GM19238 (cell line): ENCODE measurements around the gene ZHX3.

Experiments
- DNase-seq: peaks from one replicate; pipeline ENCODE4 v3.0.0; 2011; ENCODE audit warnings: low spot score; ENCODE audit not compliant: insufficient read length

The ZHX3 gene

DNA sequence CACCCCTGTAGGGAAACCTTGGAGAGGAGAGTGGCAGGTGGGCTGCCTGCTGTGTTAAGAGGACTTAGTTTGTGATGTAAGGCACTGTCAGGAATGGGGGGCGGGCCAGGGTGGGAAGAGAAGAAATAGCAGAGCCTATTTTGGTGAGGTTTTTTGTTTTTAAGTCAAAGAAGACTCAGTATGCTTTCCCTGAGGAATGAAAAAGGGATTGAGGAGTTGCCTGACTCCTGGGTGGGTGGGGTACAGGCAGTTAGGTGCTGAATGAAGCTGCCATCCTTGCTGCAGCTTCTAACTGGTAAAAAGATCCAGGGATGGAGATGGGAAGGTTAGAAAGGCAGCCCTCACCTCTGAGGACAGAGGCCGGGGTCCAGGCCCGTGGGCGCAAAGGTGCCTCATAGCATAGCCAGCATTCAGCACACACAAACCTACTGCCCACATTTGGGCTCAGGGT is 142.3 kb downstream of the ZHX3 start:
- DNase-seq = no peak

DNA sequence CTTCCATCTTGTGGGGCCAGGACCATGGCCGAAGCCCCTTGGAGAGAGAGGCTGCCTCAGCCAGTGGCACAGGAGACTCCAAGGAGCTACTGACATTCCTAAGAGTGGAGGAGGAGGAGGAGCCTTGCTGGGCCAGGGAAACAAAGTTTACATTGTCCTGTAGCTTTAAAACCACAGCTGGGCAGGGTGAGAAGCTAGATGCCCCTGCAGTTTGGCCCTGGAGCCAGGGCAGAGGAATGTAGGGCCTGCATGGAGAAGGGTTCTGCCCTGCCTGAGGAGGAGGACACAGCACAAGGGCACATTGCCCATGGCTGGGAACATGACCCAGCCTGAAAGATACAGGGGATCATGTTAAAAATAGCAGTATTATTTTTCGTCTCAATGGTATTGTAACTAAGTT is 142.7 kb downstream of the ZHX3 start:
- DNase-seq = no peak

- DNase-seq = no peak
Measured at GRCh38 chr20:41174373-41174772, 143.2 kb downstream of the ZHX3 start.

DNA sequence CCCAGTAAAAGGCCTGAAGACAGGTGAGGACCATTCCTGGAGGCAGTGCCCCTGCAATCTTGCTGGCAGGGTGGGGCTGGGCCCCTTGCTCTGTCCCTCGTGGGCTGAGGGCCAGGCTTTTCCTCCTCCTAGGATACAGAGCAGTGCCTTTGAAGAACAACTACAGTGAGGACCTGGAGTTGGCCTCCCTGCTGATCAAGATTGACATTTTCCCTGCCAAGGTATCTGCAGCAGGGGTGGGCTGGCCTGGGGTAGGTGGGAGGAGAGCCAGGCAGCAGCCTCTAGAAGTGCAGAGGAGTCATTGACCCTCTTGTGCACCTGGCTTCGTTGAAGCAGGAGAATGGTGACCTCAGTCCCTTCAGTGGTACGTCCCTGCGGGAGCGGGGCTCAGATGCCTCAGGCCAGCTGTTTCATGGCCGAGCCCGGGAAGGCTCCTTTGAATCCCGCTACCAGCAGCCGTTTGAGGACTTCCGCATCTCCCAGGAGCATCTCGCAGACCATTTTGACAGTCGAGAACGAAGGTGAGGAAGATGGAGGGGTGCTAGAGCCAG is 143.7 kb downstream of the ZHX3 start:
- no peak for DNase-seq

DNA sequence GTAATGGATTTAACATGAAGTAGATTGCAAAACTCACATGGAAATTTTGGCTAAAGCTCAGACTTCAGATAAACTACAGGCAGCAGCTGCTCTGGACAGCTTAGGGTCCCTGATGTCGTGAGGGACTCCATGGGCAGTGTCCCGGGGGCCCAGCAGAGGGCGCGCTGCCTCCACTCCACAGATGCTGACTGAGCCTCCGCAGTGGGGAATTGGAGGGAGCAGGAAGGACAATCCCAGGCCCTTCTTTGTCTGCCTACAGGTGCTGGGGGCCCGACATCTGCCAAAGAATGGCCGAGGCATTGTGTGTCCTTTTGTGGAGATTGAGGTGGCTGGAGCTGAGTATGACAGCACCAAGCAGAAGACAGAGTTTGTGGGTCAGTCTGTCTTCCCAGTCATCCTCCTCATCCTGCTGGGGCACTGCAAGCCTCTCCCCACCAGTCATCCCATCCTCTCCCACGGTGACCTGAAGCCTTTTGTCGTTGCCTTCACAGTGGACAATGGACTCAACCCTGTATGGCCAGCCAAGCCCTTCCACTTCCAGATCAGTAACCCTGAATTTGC is 144.3 kb downstream of the ZHX3 start:
- peak; percentile 70 for DNase-seq

DNA sequence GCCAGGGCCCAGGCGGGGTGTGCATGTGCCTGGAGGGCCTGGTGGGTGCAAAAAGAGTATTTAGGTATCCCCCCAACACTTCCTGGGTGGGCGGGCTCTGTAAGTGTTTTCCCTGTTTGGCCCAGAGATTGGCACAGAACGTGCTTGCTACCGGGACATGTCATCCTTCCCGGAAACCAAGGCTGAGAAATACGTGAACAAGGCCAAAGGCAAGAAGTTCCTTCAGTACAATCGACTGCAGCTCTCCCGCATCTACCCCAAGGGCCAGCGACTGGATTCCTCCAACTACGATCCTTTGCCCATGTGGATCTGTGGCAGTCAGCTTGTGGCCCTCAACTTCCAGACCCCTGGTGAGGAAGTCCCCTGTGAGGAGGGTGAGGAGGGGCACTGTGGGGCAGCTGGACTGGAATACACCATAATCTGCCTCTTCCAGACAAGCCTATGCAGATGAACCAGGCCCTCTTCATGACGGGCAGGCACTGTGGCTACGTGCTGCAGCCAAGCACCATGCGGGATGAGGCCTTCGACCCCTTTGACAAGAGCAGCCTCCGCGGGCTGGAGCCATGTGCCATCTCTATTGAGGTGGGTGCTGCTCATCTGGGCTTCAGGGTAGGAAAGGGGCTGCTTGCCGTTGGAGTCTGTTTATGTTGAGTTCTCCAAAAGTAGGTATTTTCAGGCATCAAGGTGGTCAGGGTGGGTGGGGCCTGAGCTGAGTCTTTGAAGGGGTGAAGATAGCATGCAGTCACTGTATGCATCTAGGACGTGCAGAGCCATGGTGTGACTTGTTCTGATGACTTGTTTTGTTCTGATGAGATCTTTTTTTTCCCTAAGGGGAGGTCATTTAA is 145.0 kb downstream of the ZHX3 start:
- DNase-seq = no peak

GRCh38 chr20:41171736-41172295 is 145.7 kb downstream of the ZHX3 start:
- DNase-seq = no peak

DNA sequence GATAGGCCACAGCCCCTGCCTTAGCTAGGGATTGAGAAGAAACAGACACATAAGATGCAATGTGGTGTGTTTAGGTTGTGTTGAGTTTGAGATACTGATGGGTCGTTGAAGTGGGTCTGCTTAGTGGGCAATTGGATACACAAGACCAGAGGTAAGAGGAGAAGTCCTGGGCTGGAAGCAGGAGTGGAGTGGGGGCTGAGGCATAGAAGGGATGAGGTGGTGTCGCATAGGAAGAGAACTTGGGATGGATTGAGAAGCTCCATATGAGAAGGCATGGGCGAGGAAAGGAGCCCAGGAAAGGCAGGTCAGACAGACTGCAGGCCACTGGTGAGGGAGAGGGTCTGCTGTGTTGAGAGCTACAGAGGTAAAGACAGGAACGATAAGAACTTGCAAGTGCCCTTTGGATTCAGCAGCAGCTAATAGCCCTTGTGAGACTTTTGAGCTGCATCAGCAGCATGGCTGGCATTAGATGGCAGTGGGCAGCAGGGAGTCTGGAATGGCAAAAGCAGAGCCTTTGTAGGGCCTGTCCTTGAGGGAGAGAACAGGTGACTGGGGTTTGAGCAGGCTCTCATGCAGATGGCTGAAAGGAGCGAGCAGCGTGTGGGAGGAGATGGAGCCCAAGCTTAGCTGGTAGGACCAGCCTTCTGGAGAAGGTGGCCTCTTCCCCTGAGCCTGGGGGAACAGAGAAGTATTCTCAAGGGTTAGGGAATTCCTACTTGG is 147.0 kb downstream of the ZHX3 start:
- no peak for DNase-seq

DNA sequence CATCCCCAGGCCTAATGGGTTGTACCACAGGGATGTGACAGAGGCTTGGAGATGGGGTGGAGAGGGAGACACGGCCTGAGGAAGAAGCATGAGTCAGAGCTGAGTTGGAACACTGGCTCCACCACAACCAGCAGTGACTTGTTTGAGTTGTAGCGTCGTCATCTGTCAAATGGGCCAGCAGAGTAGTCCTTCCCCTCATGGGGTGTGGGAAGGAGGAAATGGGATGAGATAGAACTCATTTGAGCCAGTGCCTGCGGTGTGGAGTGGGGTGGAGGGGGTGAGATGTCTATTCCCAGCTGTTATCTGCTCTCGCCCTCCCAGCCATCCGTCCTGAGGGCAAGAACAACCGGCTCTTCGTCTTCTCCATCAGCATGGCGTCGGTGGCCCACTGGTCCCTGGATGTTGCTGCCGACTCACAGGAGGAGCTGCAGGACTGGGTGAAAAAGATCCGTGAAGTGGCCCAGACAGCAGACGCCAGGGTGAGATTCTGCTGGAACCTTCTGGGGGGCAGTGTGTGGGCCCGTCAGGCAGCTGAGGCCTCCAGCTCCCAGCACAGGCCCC is 147.7 kb downstream of the ZHX3 start:
- DNase-seq = no peak

- no peak for DNase-seq
Measured at GRCh38 chr20:41169162-41169690, 148.3 kb downstream of the ZHX3 start.

DNA sequence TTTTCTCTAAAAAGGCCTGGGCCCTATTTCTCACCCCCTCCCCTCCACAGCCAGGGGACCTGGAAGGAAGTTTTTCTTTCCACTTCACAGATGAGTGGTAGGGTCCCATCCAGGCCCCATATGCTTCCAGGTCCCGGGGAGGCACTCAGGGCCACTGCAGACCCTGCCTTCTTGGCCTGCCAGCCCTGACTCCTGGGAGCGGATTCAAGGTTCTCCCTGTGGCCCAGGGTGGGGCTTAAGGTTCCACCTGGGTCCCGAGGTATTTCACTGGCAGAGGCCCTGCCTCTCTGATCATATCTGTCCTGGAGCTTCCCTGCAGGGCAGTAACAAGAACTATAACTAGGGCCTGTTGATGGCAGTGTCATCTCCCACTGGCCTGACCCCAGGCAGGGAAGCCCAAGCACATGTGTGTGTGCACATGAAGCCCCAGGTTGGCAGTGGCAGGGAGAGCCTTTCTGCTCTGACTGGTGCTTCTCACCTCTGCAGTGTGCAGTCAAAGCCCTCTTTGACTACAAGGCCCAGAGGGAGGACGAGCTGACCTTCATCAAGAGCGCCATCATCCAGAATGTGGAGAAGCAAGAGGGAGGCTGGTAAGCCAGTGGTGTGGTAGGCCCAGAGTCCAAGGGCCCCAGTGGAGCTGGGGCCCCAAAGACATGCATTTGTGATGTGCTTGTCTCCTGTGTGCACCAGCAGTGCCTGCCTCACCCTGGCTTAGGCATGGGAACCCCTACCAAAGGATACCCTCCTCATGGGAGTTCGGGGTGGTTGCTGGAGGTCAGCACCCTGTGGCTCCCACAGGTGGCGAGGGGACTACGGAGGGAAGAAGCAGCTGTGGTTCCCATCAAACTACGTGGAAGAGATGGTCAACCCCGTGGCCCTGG is 149.0 kb downstream of the ZHX3 start:
- DNase-seq = no peak

DNA sequence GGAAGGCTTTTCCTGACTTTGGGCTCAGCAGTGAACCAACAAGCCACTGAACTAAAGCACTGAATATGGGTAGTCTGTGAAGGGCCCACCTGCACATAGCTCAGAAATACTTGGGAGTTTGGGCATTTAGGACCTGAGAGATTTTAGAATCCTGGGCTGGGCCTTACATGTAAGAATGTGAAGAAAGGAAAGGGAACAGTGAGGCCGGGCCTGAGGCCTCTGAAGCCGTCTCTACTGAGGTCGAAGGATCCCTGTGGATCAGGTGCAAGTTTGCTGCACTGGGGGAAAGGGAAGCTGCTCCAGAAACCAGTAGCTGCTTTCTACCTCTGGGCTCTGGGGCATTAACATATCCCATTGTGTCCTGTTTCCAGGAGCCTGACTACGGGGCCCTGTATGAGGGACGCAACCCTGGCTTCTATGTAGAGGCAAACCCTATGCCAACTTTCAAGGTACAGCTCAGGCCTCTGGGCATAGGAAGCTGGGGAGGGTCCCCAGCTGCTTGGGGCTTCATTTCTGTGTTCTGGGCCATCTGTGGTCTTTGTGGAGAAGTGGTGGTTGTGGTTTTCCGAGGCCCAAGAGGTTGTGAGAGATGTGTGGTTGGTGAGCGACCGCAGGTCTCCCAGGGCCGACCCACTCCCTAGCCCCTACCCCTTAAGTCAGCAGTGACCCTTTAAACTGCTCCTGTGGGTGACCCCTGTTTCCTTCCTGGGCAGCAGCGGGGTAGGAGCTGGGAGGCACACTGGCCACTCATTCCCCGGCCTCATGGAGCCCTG is 149.9 kb downstream of the ZHX3 start:
- DNase-seq = no peak

DNA sequence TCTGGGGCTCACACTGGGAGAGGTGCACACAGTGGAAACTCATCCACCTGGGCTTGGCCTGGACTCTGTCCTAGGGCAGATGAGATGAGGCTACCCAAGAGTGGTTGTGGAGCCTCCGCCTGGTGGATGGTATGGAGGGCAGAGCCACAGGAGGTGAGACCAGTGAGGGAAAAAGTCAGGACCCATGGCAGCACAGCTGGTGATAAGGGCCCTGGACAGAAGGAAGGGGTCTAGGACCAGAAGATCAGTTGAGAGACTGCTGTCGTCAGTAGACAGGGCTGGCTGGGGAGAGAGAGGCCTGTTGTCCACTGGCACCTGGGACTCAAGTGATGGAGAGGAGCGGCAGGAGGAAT is 150.4 kb downstream of the ZHX3 start:
- no peak for DNase-seq

DNA sequence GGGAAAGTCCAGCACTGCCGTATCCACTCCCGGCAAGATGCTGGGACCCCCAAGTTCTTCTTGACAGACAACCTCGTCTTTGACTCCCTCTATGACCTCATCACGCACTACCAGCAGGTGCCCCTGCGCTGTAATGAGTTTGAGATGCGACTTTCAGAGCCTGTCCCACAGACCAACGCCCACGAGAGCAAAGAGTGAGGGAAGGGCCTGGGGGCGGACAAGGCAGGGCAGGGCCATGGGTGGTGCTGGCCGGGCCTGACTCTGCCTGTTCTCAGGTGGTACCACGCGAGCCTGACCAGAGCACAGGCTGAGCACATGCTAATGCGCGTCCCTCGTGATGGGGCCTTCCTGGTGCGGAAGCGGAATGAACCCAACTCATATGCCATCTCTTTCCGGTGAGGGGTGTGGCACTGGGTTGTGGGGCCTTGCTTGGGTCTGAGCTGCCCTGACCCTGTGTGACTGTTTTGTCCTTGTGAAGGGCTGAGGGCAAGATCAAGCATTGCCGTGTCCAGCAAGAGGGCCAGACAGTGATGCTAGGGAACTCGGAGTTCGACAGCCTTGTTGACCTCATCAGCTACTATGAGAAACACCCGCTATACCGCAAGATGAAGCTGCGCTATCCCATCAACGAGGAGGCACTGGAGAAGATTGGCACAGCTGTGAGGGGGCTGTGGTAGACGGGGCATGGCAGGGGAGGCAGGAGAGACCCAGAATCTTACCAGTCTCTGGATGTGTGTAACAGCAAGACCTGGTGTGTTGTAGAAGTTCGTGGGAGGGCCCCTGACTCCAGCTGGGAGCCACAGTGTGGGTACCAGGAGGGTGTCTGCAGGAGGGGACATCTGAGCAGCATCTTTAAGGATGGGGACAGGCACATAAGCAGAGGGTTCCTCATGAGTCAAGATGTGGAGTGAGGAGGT is 151.1 kb downstream of the ZHX3 start:
- DNase-seq = no peak

- no peak for DNase-seq
Measured at GRCh38 chr20:41165001-41165882, 152.3 kb downstream of the ZHX3 start.

GRCh38 chr20:41163821-41164220 is 153.7 kb downstream of the ZHX3 start:
- DNase-seq = no peak

DNA sequence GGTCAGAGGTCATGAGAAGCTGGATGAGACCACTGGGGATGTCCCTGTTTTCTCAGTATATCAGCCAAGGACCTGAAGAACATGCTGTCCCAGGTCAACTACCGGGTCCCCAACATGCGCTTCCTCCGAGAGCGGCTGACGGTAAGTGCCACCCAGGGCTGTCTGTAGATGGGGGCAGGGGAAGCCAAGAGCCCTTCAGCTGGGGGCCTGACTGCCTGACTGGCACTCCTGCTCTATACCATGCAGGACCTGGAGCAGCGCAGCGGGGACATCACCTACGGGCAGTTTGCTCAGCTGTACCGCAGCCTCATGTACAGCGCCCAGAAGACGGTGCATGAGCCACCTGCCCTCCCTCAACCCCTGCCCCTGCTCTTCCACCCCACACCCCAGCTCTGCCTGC is 155.1 kb downstream of the ZHX3 start:
- DNase-seq = no peak

DNA sequence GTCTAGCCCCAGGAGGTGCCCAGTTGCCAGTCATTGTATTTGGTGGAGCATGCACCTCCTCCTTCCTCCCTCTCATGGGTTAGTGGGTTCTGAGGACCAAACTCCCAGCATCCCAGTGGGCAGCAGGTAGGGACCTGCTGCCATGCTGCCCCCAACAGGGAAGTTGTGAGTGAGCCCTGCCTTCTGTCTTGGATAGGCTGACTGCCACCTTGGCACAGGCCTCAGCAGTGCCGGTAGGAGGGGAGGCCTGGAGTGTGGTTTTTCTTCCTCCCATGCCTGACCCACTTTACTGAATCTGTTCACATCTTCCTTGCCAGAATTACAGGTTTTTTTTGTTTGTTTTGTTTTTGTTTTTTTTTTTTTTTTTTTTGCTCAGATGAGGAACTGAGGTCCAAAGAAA is 155.6 kb downstream of the ZHX3 start:
- no peak for DNase-seq
